GM06990 (cell line): ENCODE data around the gene PRKCI.
"Not testable (repeated sequence)": the region's sequence is repeated elsewhere in the genome, so short reads cannot be mapped to it uniquely, and the experiment has no call there.

Experiments used
- DNase-seq: peaks from one replicate; pipeline ENCODE4 v3.0.0-alpha.2; 2011; ENCODE audit not compliant: insufficient read length; ENCODE audit errors: extremely low read depth
- H3K27me3 ChIP-seq: replicated peaks from 2 replicates; pipeline ENCODE4 v1.6.0; 2011; ENCODE audit warnings: low read length; ENCODE audit not compliant: control insufficient read depth, insufficient read depth
- H3K36me3 ChIP-seq: 2 replicates; pipeline ENCODE4 v1.5.1; 2011; ENCODE audit warnings: low read length; ENCODE audit not compliant: control insufficient read depth, insufficient read depth
- H3K4me3 ChIP-seq: replicated peaks from 2 replicates; pipeline ENCODE4 v1.5.1; 2011; ENCODE audit warnings: low read depth, mild to moderate bottlenecking, control low read depth, low read length
- CTCF ChIP-seq: IDR thresholded peaks from 2 replicates; pipeline ENCODE4 v1.5.1; 2011; ENCODE audit warnings: low read length, control low read depth, mild to moderate bottlenecking, inconsistent platforms; ENCODE audit not compliant: insufficient read depth, poor library complexity, severe bottlenecking

Gene PRKCI

GRCh38 chr3:170331143-170331542 is 108.9 kb downstream of the PRKCI start:
- DNase-seq = no peak
- Histone ChIP-seq H3K27me3 (no peaks in the 10 kb centered on the region), H3K4me3 (no peak overlapping the region), H3K36me3 (no peaks in the 10 kb centered on the region)
- no peak for TF ChIP-seq CTCF

- no peaks in the 10 kb centered on the region for H3K36me3 ChIP-seq
- no peak for DNase-seq
- TF ChIP-seq CTCF = no peak
These were observed 115.2 kb downstream of the PRKCI start for GRCh38 chr3:170337420-170337819.

DNA sequence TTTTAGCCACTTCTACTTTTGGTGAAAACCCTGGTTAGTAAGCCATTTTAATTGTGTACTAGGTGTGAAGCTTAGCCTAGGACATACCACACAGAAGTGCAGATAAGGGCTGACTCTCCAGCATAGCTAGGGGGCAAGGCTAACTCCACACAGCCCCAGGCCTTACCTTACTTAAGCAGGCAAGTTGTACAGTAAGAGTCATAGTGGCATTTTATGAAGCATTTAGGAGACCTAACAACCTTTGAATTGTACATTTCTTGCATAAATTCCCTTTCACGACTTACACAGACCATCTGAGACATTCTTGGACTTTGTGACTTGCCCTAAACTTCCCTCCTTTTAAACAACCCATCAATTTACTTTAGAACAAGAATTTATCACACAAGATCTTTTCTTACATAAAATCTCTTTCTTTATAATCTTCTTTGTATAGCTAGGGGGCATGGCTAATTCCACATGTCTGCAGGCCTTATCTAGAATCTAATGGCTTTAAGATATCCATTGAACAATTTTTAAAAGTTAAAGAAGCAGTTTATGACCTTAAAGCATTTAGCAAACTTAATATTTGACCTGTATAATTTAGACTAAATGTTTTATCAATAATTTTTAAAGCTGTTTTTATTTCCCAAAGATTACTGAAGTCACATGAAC is 116.6 kb downstream of the PRKCI start:
- Histone ChIP-seq H3K36me3 (no peaks in the 10 kb centered on the region), H3K4me3 (no peak overlapping the region), H3K27me3 (no peaks in the 10 kb centered on the region)
- no peak for DNase-seq
- TF ChIP-seq CTCF = no peak

More at GRCh38 chr3:170337420-170337819, 115.2 kb downstream of the PRKCI start:
- Histone ChIP-seq H3K27me3 (no peaks in the 10 kb centered on the region), H3K4me3 (no peak overlapping the region)

GRCh38 chr3:170342273-170342672 is 120.0 kb downstream of the PRKCI start:
- not testable (repeated sequence) for H3K36me3 ChIP-seq, DNase-seq, H3K27me3 ChIP-seq, H3K4me3 ChIP-seq

GRCh38 chr3:170343859-170344258 is 121.6 kb downstream of the PRKCI start:
- not testable (repeated sequence) for DNase-seq, H3K27me3 ChIP-seq, H3K36me3 ChIP-seq, H3K4me3 ChIP-seq

DNA sequence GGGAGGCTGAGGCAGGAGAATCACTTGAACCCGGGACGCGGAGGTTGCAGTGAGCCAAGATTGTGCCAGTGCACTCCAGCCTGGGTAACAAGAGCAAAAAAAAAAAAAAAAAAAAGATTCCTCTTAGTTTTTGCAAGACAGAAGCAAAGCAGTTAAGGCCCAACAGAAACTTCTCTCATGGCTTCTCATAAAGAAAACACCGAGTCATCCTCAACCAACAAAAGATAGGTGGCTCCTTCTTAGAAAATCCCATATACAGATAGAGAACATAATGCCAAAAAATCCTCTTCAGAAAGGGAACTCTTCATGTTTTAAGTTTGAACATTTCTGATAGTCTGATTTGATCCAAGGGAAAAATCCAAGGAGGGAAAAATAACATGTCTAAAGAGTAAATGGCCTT is 122.7 kb downstream of the PRKCI start:
- no peak for TF ChIP-seq CTCF
- Histone ChIP-seq H3K27me3 (no peaks in the 10 kb centered on the region), H3K4me3 (no peak overlapping the region), H3K36me3 (no peaks in the 10 kb centered on the region)
- no peak for DNase-seq
